Measurements from ENCODE around the gene ZXDC. TPM values are rescaled to one million over a fixed set of nuclear protein-coding genes. Genes with fewer than 3 reads are reported as not detected.

The ZXDC gene
- total RNA-seq, 4 donors from 2014 or later = 37.5 to 62.0 (median 52.3) TPM

DNA sequence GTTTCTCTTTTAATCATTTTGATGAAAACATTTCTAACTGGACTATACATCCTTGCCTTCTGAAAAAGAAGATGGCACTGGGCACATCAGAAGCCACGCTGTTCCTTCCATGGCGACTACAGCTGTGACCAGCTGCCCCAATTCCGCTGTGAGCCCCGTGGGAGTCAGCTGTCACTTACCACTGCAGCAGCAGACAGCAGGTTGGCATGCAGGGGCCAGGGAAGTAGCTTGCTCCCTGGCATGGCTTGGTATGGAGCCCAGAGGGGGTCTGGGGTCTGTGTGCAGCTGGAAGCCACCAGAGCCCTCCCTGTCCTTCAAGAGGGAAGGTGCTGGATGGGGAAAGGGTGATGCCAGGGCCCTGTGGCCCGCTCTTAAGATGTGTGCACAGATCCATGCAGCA is 4.5 kb upstream of the ZXDC start:
- intact Hi-C loops (cut with DNase I; ENCODE audit: low total_unique reads) = no loop called here
- no peak for TF ChIP-seq POLR2A (IDR thresholded peaks at IDR 0.05)
- TF ChIP-seq, protein P1, sequence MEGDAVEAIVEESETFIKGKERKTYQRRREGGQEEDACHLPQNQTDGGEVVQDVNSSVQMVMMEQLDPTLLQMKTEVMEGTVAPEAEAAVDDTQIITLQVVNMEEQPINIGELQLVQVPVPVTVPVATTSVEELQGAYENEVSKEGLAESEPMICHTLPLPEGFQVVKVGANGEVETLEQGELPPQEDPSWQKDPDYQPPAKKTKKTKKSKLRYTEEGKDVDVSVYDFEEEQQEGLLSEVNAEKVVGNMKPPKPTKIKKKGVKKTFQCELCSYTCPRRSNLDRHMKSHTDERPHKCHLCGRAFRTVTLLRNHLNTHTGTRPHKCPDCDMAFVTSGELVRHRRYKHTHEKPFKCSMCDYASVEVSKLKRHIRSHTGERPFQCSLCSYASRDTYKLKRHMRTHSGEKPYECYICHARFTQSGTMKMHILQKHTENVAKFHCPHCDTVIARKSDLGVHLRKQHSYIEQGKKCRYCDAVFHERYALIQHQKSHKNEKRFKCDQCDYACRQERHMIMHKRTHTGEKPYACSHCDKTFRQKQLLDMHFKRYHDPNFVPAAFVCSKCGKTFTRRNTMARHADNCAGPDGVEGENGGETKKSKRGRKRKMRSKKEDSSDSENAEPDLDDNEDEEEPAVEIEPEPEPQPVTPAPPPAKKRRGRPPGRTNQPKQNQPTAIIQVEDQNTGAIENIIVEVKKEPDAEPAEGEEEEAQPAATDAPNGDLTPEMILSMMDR (IDR thresholded peaks at IDR 0.05) = no peak
- H3K4me3 ChIP-seq (ENCODE audit: low read depth, poor library complexity, severe bottlenecking) = no peak overlapping the region
- DNase-seq (ENCODE audit: low spot score in 2 of 2) = no peak
- 89 to 95% methylated on average over 5 of the region's 5 CpGs for WGBS, 2 donors

DNA sequence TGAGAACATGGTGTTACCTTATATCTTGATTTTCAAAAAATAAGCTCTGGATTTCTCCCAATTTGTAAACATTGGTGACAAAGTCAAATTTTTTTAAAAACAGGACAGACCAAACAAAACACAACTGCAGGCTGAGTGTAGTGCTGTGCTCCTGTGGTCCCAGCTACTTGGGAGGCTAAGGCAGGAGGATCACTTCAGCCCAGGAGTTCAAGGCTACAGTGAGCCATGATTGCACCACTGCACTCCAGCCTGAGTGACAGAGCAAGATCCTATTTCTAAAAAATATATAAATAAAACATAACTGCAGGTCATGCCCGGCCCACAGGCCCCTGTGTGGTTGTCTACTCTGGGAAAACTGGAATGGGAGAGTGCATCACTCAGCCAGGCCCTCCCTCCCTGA is 4.0 kb upstream of the ZXDC start:
- 91 to 93% methylated on average over 1 of the region's 1 CpG for WGBS, 2 donors
- H3K4me3 ChIP-seq (ENCODE audit: low read depth, poor library complexity, severe bottlenecking) = no peak overlapping the region
- intact Hi-C loops (cut with DNase I; ENCODE audit: low total_unique reads) = no loop called here
- DNase-seq (ENCODE audit: low spot score in 2 of 2) = no peak
- TF ChIP-seq, protein P1 (IDR thresholded peaks at IDR 0.05) = no peak
- no peak for TF ChIP-seq POLR2A (IDR thresholded peaks at IDR 0.05)

DNA sequence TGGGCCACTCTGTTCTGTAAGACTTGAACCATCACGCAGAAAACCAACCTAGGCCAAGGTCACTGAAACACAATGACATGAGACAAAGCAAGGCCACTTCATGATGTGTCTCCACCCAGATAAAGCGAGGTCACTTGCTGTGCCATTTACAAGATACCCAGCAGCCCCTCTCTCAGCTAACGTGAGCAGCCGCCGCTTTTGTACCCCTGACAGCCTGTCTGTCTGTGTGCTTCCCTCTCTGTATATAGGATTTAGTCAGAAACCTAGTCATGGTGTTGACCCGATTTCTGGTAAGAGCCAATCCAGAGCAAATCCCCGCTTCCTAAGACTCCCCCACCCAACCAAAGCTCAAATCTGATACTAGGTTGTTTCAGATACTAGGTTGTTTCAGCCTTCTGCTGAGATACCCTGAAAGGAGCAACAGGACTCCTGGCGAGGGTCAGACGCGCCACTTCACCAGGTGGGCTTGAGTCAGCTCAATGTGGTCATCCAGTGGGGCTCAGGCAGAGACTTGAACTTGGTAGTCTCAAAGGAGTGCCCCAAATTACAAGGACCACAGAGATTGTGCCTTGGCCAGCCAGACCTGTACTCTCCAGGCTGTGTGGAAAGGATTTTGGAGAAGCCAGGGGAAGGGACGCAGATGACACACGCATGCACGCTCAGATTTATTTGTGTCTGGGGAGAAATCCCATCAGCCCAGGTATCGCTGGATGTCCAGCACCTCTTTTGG is 3.1 kb upstream of the ZXDC start:
- H3K4me3 ChIP-seq (ENCODE audit: low read depth, poor library complexity, severe bottlenecking) = no peak overlapping the region
- no peak for TF ChIP-seq POLR2A (IDR thresholded peaks at IDR 0.05)
- TF ChIP-seq, protein P1 (IDR thresholded peaks at IDR 0.05) = no peak
- 94 to 98% methylated on average over 14 of the region's 14 CpGs for WGBS, 2 donors
- no peak for DNase-seq (ENCODE audit: low spot score in 2 of 2)
- intact Hi-C loops (cut with DNase I; ENCODE audit: low total_unique reads) = no loop called here

DNA sequence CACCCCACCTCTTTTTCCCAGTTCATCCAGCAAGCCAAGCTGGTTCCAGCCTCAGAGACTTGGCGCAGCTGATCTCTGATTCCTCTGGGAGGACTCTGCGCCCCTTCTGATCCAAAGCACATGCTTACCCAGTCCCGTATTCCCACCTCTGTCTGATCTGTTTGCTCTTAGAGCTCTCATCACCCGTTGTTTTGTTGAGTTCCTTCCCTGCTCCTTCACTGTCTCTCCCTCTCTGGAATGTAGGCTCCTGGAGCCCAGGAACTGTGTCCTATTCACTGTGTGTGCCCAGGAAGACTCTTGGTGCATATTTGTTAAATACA is 1.3 kb upstream of the ZXDC start:
- no peak for TF ChIP-seq POLR2A (IDR thresholded peaks at IDR 0.05)
- TF ChIP-seq, protein P1 (IDR thresholded peaks at IDR 0.05) = no peak
- DNase-seq (ENCODE audit: low spot score in 2 of 2) = no peak
- intact Hi-C loops (cut with DNase I; ENCODE audit: low total_unique reads) = no loop called here
- 50 to 55% methylated on average over 4 of the region's 4 CpGs for WGBS, 2 donors
- no peak overlapping the region for H3K4me3 ChIP-seq (ENCODE audit: low read depth, poor library complexity, severe bottlenecking)

DNA sequence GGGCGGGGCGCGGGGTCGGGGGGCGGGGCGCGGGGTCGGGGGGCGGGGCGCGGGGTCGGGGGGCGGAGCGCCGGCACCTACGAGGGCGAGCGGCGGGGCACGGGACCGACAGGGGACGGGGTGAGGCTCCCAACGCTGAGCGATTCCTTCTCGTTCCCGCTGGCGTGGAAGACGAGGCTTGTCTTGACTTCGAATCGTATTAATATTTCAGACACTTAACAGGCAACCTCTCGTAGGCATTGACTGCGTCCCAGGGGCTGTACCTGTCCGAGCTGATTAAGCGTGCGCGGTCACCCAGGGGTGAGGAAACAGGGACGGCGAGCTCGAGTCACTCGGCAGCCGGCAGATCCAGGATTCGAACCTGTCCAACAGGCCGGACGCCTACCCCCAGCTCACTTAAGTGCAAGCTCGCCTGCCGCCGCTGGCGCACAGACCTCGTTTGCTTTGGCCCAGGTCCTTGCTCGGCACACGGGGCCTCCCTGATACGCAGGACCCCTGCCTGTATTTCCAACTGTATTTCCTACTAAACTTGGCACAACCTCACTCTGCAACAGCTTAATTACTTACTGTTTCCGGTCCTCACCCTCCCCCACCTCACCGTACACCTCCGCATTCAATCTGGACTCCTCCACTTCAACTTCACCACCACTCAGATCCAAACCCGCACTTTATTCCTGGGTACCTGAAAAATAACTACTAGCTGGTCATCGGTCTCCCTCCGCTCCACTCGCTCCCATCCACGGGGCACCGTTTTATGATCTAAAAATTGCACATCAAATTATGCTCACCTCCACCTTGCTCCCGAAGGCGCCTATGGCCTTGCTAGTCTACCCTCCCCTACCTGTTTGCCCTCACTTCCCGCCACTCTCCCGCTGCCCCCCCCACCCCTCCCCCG is 722 bp upstream of the ZXDC start:
- intact Hi-C loops (cut with DNase I; ENCODE audit: low total_unique reads) = no loop called here
- WGBS, 2 donors = 15% methylated on average over 45 to 50 of the region's 66 CpGs
- TF ChIP-seq POLR2A (IDR thresholded peaks at IDR 0.05) = peak in 1 of 2 donors; percentile 55
- TF ChIP-seq, protein P1 (IDR thresholded peaks at IDR 0.05) = no peak
- peak overlapping the region; percentile 39 for H3K4me3 ChIP-seq (ENCODE audit: low read depth, poor library complexity, severe bottlenecking)
- DNase-seq (ENCODE audit: low spot score in 2 of 2) = peak; percentile 67 to 95

Measured in lower leg skin (tissue), 4 donors.